Kidney glomerular epithelial cell (primary cell): ENCODE measurements around the gene NMUR1.
A peak's percentile ranks its signal among the peaks of the same experiment; 100 is the strongest.

ENCODE experiments used
- DNase-seq: peaks from one replicate; lab custom pipeline; 2025; lab: John Stamatoyannopoulos, UW

NMUR1 gene

DNA sequence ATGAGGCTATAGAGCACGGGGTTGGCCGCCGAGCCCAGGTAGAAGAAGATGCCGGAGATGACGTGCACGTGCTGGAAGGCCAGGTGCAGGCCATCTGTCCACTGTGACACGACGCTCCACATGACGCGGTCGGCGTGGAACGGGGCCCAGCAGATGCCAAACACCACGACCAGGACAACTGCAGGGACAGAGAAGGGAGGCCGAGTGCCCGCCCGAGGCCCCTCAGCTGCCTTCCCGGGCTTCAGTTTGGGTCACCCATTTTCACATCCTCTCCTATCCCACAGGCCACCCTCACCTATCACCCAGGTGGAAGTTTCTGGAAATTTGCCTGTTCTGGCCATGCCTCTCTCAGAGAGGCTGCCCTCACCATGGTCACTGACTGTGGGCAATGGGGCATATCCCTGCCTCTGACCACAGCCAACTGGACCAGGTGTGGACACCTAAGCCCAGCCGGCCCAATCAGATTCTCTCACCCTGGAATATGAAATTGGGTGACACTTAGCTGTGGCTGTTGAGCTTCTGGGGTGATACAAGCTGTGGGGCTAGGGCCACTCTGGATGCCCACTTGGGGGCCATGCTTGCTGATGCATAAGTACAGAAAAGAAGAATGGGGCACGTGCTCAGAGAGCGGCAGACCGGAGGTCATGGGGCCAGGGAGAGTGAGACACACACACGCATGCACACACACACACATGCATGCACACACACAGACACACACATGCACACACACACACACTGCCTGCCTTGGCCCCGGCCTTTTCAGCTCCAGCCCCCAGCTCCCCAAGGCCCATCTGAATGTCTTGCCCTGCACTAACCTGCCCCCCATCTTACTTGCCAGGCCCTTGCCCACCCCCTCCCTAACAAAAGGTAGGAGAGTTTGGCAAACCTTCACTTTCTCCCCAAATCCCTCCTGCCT is 4.7 kb downstream of the NMUR1 start:
- no peak for DNase-seq

- DNase-seq: no peak
These were observed 5.6 kb downstream of the NMUR1 start for GRCh38 chr2:231524477-231525247.

GRCh38 chr2:231523451-231524285 is 6.6 kb downstream of the NMUR1 start:
- no peak for DNase-seq

GRCh38 chr2:231522418-231523180 is 7.6 kb downstream of the NMUR1 start:
- DNase-seq: no peak

GRCh38 chr2:231521443-231521842 is 8.8 kb downstream of the NMUR1 start:
- DNase-seq: no peak

- DNase-seq: no peak
These were observed 10.2 kb downstream of the NMUR1 start for GRCh38 chr2:231519975-231520555.

DNA sequence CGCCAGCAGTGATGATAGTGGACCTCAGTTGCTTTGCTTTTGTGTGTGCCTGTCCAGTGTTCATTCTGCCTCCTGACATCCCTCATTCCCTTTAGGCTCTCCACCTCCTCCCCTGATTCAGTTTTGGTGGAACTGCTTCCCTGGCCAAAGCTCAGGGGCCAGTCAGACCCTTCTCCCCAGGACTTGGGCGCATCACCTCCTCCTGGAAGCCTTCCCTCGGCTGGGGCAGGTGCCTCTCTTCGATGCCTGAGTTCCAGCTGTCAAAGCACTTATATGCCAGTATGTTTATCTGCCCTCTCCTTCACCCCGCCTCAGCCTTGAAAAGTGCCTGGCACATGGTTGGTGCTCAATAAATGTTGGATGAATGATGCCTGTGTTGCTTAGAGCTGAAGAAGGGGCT is 11.5 kb downstream of the NMUR1 start:
- DNase-seq: no peak

- no peak for DNase-seq
These were observed 14.6 kb downstream of the NMUR1 start for GRCh38 chr2:231515603-231516002.

- DNase-seq: no peak
These were observed 15.3 kb downstream of the NMUR1 start for GRCh38 chr2:231514951-231515297.

- DNase-seq: peak; percentile 95
These were observed 15.9 kb downstream of the NMUR1 start for GRCh38 chr2:231514225-231514950.

- no peak for DNase-seq
These were observed 16.5 kb downstream of the NMUR1 start for GRCh38 chr2:231513746-231514224.

- DNase-seq: no peak
These were observed 18.0 kb downstream of the NMUR1 start for GRCh38 chr2:231512222-231512621.

DNA sequence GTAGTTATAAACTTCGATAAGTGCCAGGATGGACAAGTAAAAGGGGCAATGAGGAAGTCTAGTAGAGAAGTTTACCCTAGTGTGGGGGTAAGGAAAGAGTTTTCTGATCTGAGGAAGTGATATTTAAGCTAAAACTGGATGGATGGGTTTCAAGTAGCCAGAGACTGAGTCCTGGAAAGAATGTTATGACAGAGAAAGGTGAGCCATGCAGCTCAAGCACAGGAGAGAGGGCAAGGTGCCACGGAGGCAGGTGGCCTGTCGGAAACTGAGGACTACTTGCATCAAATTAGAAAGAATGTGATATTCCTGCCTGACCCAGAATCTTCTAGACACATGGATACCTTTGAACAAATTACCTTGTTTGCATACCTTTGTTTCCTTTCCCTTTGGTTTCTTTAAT is 26.5 kb downstream of the NMUR1 start:
- no peak for DNase-seq

- no peak for DNase-seq
These were observed 27.6 kb downstream of the NMUR1 start for GRCh38 chr2:231502596-231502995.

DNA sequence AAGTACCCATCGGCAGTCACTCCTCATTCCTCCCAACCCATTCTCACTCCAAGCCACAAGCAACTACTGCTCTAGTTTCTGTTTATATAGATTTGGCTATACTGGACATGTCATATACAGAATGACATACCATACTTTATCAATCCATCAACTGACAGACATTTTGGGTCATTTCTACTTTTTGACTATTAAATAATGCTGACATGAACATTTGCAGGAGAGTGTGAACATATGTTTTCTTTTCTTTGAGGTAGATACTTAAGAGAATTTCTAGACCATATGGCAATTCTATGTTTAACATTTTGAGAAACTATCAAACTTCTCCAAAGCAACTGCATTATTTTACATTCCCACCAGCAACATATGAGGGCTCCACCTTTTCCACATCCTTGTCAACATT is 32.6 kb downstream of the NMUR1 start:
- DNase-seq: no peak

- DNase-seq: no peak
These were observed 35.6 kb downstream of the NMUR1 start for GRCh38 chr2:231494669-231495068.

DNA sequence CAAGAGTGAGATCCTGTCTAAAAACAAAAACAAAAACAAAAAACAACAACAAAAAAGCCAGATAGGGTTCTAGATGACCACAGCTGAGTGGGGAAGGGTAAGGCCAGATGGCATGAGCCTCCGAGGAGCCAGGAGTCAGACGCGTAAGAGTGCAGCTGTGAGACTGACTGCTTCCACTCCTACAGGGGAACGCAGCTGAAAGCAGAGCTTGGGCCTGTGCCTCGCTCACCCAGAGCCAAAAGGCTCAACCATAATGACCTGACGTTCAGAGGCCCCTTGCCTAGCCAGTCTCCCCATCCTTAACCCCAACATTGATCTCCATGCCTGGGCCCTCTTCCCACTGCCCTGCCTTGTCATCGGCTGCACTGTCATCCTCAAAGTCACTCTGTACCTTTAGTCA is 39.4 kb downstream of the NMUR1 start:
- DNase-seq: no peak

GRCh38 chr2:231489990-231490389 is 40.3 kb downstream of the NMUR1 start:
- DNase-seq: no peak

DNA sequence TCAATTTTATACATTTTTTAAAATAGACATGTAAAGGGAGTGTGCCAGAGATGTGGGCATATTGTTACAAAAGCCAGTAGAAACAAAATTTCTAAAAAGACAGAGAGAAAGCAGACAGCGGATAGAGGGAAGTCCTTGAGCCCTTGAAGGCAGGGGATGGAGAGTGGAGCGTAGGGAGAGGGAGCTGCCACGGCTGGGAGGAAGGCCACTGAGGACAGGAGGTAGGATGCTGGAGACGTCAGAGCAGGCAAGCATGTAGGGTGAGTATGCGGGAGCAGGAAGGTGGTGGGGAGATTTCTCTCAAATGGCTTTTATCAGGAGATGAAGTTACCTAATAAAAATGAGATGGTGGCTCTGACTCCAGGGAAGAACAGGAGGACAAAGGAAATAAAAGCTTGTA is 41.9 kb downstream of the NMUR1 start:
- no peak for DNase-seq

DNA sequence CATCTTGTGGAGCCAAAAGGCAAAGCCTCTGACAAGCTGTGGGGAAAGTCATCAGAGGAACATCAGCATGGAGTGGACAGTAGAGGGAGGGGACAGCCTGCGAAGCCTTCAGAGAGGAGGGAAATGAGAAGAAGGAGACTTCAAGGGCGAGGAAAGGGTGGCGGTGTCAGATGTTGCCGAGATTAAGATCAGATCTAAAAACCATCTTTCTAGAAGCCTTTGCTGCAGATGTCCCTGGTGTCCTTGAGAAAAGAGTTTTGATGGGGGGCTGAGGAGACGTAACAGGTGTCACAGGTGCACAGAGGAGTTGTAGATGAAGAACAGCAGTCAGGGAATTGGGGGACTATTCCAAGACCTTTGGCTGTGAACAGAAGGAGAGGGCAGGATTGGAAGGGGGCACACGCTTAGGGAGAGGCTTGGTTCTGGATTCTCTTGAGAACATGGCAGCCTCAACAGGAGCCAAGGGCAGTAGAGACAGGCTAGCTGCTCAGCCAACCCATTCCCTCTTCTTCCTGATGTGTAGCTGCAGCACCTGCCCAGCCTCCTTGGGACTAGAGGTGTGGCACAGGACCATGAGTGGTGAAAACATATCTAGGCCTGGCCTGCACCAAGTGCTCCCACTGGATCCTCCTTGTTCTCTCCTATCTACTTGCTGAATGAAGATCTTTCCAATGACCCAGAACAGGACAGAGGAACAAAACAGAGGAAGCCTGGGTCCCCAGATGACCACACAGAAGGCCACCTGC is 43.2 kb downstream of the NMUR1 start:
- no peak for DNase-seq
